Activated CD4-positive, alpha-beta T cell treated with anti-CD3 and anti-CD28 coated beads, Interleukin-10, Interleukin-2, amounts not matched to agents 100 ng/mL and 50 ng/mL, durations not matched to agents 16 hours and 8 hours (primary cell): ENCODE measurements around the gene ENTPD7.
"Not testable (repeated sequence)": the region's sequence is repeated elsewhere in the genome, so short reads cannot be mapped to it uniquely, and the experiment has no call there.

ENCODE experiments used
- DNase-seq: peaks from one replicate; pipeline ENCODE4 v3.0.0-alpha.2; 2020

ENTPD7 gene

DNA sequence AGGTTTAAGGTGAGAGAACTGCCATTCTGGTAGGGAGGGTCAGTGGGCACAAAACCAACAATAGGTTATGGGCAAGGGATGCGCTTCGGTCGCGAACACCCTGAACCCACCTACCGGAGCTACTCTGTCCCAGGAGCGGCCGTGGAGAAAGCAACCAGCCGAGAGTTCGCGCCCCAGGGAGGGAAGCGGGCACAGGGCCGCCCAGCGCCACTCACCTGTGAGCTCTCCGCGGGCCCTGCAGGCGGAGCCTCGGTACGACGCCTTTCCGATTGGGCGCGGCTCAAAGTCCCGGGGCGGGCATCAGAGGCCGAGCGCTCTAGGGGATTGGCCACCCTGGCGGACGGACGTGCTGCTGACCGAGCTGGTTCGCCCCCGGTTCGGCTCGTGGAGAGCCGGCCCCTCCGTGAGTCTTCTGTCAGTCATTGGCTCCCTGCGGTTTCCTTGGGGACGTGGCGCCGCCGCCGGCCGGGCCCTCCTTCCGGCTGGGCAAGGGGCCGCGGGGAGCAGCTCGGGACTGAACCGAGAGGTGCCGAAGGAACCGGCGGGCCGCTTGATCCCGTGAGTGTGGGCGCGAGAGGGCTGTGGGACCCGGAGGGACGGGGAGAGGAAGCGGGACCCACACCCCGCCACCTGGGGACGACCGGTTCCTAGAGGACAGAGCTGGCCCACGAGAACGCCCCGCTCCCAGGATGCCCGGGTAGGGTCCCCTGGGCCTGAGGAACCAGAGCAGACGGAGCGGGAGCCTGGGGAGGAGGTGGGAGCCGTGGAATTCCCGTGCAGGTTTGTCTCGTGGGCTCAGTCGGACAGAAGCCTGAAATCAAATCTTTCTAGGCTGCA lies at the start of gene ENTPD7:
ENTPD7 (plus strand) TSS at position 479 of the 837 bp plus-strand sequence. CDS start 448 bp downstream, outside the sequence.
- DNase-seq, result peak; percentile 97

- no peak for DNase-seq
Measured at GRCh38 chr10:99610221-99610620, 49.1 kb upstream of the ENTPD7 start.

- DNase-seq, result no peak
Measured at GRCh38 chr10:99611326-99611725, 48.0 kb upstream of the ENTPD7 start.

DNA sequence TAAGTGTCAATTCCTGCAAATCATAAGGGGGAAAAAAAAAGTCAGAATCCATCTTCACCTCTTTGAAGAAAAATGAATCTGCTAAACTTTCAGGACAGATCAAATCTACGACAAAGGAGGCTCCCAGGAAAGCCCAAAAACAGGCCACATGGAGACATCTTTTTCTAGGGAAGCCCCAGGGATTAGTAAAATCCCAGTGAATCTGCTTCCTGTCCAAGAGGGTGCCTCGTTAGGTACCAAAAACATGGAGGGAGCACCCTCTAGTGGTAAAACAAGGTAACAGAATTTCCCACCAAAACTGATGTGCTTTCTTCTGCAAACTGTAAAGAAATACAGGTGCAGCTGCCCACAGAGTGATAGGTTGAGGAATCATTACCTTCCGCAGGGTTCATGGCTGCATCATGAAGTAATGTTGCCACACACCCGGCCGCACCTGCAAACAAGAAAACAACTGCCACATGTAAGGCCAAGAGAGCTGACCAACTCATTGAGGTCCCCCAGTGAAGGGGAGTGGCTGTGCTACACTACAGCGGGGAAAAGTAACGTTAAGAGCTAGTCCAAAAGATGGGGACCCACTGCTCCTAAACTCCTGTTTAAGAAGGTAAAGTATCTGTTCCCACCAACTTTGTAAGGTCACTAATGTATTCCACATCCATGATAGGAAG lies 47.0 kb upstream of the ENTPD7 start:
- DNase-seq, result peak; percentile 65

DNA sequence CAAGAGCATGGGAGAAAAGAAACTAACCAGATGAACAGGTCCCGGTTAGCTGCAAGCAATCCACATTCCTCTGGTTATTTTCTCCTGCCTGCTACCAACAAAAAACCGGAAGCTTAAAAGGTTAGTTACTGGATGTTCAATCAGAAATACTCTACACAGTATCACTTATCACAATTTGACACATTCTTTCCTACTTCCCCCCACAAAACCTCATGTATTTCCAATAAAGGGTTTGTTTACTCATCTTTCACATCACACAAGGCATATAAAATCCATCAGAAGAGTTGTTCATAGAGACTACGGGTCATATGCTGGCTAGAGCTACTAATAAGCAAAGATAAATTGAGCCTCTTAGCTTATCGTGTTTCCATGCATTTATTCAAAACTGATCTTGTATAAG lies 43.9 kb upstream of the ENTPD7 start:
- DNase-seq, result peak; percentile 44

GRCh38 chr10:99617696-99618095 lies 41.6 kb upstream of the ENTPD7 start:
- no peak for DNase-seq

- peak; percentile 44 for DNase-seq
Measured at GRCh38 chr10:99619090-99619800, 40.1 kb upstream of the ENTPD7 start.

DNA sequence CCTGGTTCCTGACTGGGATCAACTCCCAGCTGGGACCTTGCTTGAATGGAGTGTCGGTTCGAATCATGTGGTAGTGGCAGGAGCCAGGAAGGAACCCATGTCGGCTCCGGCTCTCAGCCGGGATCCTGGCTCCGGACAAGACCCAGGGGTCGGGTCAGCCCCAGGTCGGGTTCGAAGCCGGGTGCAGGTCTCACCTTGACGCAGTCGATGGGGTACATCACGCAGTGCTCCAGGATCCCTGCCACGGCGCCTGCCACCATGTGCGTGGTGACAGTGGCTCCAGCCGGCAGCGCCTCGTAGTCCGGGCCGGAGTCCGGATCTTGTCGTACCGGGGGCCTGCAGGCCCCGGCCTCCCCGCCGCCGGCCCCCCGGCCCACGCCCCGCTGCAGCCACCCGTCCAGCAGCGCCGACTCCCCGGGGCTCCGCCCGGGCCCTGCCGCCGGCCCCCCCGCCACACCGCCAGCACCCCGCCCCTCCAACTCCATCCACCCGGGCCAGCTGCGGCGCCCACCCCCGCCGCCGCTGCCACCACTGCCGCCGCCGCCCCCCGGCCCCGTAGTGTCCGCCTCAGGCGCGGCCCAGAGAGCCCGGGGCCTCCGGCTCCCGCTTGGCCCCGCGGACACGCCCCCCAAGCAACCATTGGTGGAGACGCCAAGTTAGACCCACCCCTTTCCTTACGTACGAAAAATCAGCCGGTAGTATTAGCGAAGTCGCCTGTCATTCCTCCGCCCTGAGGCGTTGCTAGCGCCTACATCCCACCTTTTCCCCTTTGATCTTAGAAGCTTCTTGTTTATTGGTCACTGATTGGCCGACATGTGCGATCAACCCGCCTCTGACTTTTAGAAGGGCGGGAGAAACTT lies 39.2 kb upstream of the ENTPD7 start, which contains the start of gene SLC25A28:
SLC25A28 (minus strand) TSS at position 589 of the 860 bp plus-strand sequence; CDS start at position 485, 104 bp downstream.
- DNase-seq, result peak; percentile 38

- DNase-seq, result peak; percentile 98
Measured at GRCh38 chr10:99620711-99621453, 38.4 kb upstream of the ENTPD7 start.

- no peak for DNase-seq
Measured at GRCh38 chr10:99621454-99622251, 37.7 kb upstream of the ENTPD7 start.

DNA sequence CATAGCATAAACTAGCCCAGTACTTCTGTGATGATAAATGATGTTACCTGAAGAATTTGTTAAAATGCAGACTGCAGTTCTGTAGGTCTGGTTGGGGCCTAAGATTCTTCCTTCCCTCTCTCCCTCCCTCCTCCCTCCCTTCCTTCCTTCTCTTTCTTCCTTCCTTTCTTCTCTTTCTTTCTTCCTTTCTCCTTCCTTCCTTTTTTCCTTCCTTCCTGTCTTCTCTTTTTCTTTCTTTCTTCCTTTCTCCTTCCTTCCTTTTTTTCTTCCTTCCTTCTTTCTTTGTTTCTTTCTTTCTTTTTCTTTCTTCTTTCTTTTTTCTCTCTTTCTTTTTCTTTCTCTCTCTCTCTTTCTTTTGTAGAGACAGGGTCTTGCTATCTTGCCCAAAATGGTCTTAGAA lies 35.4 kb upstream of the ENTPD7 start:
- no peak for DNase-seq

- DNase-seq, result not testable (repeated sequence)
Measured at GRCh38 chr10:99625124-99625523, 34.2 kb upstream of the ENTPD7 start.

- no peak for DNase-seq
Measured at GRCh38 chr10:99628923-99629624, 30.2 kb upstream of the ENTPD7 start.

- no peak for DNase-seq
Measured at GRCh38 chr10:99629625-99629978, 29.7 kb upstream of the ENTPD7 start.

DNA sequence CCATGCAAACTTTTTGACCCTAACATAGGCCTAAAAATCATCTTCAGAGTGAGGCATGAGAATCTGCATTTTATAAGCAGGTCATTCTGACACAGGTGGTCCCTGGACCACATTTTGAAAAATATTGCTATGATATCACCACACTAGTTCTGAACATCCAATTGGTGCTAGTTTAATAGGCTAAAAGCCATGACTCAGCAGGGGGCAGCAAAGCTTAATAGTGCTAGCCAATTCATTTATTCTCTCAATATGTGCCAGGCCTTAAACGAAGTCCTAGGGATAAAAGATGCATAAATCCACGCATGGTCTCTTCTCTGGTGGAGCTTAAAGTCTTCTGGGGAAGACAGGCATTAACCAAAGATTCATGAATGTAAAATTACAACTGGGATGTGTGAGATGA lies 28.9 kb upstream of the ENTPD7 start:
- DNase-seq, result no peak

DNA sequence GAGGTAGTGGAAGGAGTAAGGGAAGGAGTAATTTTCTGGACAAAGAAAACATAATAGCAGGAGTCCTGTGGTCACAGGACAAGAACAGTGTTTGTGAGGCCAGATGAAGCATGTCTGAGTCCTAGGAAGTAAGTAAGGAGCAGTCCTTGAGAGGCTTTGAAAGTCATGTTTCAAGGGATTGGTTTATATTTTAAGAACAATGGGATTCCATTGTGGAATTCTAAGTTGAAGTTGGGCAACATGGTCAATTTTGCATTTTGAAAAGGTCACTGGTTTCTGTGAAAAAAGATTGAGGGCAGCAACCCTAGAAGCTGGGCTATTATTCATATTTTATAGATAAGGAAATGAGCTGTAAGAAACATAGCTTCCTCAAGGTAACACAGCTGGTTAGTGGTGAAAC lies 28.3 kb upstream of the ENTPD7 start:
- DNase-seq, result no peak

GRCh38 chr10:99631496-99631895 lies 27.8 kb upstream of the ENTPD7 start:
- DNase-seq, result no peak

DNA sequence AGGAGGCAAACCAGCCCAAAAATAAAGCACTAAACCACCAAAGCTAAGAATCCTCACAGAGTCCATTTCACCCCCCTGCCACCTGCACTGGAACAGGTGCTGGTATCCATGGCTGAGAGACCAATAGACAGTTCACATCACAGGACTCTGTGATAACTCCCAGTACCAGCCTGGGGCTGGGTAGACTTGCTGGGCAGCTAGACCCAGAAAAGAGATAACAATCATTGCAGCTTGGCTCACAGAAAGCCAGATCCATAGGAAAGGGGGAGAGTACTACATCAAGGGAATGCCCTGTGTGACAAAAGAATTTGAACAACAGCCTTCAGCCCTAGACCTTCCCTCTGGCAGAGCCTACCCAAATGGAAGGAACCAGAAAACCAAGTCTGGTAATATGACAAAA lies 25.5 kb upstream of the ENTPD7 start:
- DNase-seq, result no peak

DNA sequence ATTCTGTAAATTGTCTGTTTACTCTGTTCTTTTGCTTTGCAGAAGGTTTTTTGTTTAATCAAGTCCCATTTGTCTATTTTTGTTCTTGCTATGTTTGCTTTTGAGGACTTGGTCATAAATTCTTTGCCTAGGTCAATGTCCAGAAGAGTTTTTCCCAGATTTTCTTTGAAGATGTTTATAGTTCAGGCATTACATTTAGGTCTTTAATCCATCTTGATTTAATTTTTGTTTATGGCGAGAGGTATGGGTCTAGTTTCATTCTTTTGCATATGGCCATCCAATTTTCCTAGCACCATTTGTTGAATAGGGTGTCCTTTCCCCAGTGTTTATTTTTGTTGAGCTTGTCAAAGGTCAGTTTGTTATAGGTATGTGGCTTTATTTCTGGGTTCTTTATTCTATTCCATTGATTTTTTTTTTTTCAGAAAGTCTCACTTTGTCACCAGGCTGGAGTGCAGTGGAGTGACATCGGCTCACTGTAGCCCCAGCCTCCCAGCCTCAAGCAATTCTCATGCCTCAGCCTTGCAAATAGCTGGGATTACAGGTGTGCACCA lies 11.6 kb upstream of the ENTPD7 start:
- DNase-seq, result no peak

DNA sequence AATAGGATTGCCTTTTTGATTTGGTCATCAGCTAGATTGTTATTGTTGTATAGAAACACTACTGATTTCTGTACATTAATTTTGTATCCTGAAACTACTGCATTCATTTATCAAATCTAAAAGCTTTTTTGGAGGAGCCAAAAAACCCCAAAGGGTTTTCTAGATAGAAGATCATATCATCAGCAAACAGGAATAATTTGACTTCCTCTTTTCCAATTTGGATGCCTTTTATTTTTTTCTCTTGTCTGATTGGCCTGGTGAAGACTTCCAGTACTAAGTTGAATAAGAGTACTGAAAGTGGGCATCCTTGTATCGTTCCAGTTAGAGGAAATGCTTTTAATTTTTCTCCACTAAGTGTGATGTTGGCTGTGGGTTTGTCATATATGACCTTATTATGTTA lies 10.6 kb upstream of the ENTPD7 start:
- no peak for DNase-seq
